Measurements from ENCODE around the gene TM4SF4. TPM values are rescaled to one million over a fixed set of nuclear protein-coding genes. Genes with fewer than 3 reads are reported as not detected.

Gene TM4SF4
- total RNA-seq, 1 experiment from 2014 or later = not detected

DNA sequence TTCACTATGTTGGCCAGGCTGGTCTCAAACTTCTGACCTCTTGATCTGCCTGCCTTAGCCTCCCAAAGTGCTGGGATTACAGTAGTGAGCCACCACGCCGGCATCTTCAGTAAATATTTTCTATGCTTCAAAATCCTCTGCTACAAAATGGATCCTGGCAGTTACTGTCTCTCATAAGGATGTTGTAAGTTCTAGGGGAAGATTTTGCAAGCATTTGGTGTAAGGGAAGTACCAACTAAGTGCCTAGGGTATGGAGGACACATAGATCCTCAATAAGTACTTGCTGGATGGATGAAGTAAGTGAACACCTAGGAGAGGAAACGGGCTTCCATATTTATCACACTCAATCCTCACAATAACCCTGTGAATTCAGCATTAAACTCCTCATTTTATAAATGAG, 6.6 kb downstream of the TM4SF4 start:
- H3K4me3 ChIP-seq = no peak overlapping the region
- no peaks in the 10 kb centered on the region for H3K27me3 ChIP-seq (replicated peaks)
- H3K27ac ChIP-seq = no peak overlapping the region
- no peaks in the 10 kb centered on the region for H3K36me3 ChIP-seq
- H3K4me1 ChIP-seq (replicated peaks) = peaks cover 5% of the 10 kb centered on the region; the same call in 1 of the 2 replicates
- H3K9me3 ChIP-seq (replicated peaks) = no peaks in the 10 kb centered on the region
- no peak for DNase-seq (ENCODE audit: low read depth in 1 of 2, low spot score in 2 of 2)

GRCh38 chr3:149481491-149481890, 7.0 kb downstream of the TM4SF4 start:
- no peak for DNase-seq (ENCODE audit: low read depth in 1 of 2, low spot score in 2 of 2)
- H3K4me3 ChIP-seq = no peak overlapping the region
- no peaks in the 10 kb centered on the region for H3K9me3 ChIP-seq (replicated peaks)
- no peak overlapping the region for H3K27ac ChIP-seq
- H3K36me3 ChIP-seq = no peaks in the 10 kb centered on the region
- H3K27me3 ChIP-seq (replicated peaks) = no peaks in the 10 kb centered on the region
- H3K4me1 ChIP-seq (replicated peaks) = peaks cover 5% of the 10 kb centered on the region; the same call in 1 of the 2 replicates

GRCh38 chr3:149486726-149487125, 12.2 kb downstream of the TM4SF4 start:
- no peaks in the 10 kb centered on the region for H3K9me3 ChIP-seq (replicated peaks)
- no peaks in the 10 kb centered on the region for H3K27me3 ChIP-seq (replicated peaks)
- H3K27ac ChIP-seq = no peak overlapping the region
- H3K4me1 ChIP-seq (replicated peaks) = peaks cover 5% of the 10 kb centered on the region; the same call in 1 of the 2 replicates
- no peak for DNase-seq (ENCODE audit: low read depth in 1 of 2, low spot score in 2 of 2)
- H3K36me3 ChIP-seq = no peaks in the 10 kb centered on the region
- no peak overlapping the region for H3K4me3 ChIP-seq

GRCh38 chr3:149487598-149488197, 13.2 kb downstream of the TM4SF4 start:
- Histone ChIP-seq H3K4me3 (no peak overlapping the region), H3K4me1 (replicated peaks) (peaks cover 5% of the 10 kb centered on the region; the same call in 1 of the 2 replicates), H3K36me3 (no peaks in the 10 kb centered on the region), H3K27me3 (replicated peaks) (no peaks in the 10 kb centered on the region), H3K27ac (no peak overlapping the region), H3K9me3 (replicated peaks) (no peaks in the 10 kb centered on the region)
- no peak for DNase-seq (ENCODE audit: low read depth in 1 of 2, low spot score in 2 of 2)

DNA sequence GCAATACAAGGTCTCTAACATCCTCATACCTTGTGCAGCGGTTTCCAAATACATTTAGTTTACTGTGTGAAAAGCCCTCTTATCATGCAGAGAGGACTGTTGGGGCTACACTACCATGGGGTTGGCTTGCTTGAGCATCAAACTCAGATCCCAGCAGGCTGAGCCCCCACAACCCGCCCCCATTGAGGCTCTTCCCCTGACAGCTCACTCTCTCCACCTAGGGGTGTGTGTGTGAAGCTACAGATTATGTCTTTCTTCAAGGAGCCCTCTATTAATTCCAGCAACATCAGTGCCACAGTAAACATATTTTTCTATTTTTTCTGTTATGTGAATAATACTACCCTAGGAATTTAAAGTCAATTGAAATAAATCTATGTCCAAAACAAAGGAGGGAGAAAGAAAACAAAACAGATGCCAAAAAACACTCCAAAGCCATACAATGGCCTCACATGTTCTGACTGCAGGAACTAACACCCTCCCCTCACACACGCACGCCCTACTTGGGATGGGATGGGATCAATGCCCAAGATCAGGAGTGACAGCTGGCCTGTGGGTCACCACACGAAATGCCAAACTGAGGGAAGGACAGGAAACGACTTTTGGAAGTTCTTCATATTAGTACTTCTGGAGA, 14.7 kb downstream of the TM4SF4 start:
- H3K9me3 ChIP-seq (replicated peaks) = no peaks in the 10 kb centered on the region
- H3K27ac ChIP-seq = no peak overlapping the region
- H3K4me1 ChIP-seq (replicated peaks) = peaks cover 5% of the 10 kb centered on the region; the same call in 1 of the 2 replicates
- H3K4me3 ChIP-seq = no peak overlapping the region
- no peak for DNase-seq (ENCODE audit: low read depth in 1 of 2, low spot score in 2 of 2)
- no peaks in the 10 kb centered on the region for H3K27me3 ChIP-seq (replicated peaks)
- H3K36me3 ChIP-seq = no peaks in the 10 kb centered on the region

DNA sequence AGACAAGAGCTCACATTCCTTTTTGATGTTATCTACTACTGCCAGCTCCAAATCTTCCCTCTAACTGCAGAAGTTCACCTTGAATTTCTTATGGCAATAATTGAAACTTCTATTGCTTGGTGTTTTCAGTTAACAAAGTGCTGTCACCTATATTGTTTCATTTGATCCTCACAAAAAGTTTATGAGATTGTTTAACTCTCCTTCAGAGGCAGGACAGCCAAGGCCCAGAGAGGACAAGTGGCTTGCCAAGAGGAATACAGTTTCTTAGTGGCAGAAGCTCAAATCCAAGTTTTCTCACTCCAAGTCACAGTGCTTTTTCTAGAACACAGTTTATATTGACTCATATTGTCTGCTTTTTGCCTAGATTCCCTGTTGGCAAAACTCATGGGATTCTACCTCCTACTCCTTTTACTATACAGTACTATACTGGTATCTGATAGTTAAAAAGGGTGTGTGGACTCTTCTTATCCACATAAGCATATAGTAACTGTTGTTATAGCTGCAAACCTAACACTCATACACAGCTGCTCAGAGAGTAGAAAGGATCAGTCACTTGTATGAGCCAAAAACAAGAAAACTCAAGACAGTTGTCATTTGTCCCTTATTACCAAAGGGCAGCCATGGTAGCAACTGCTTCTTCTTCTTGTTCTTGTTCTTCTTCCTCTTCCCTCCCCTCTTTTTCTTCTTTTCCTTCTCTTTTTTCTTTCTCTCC, 15.9 kb downstream of the TM4SF4 start:
- Histone ChIP-seq H3K9me3 (replicated peaks) (no peaks in the 10 kb centered on the region), H3K4me3 (no peak overlapping the region), H3K27me3 (replicated peaks) (no peaks in the 10 kb centered on the region), H3K4me1 (replicated peaks) (peaks cover 8% of the 10 kb centered on the region), H3K36me3 (no peaks in the 10 kb centered on the region), H3K27ac (no peak overlapping the region)
- no peak for DNase-seq (ENCODE audit: low read depth in 1 of 2, low spot score in 2 of 2)

DNA sequence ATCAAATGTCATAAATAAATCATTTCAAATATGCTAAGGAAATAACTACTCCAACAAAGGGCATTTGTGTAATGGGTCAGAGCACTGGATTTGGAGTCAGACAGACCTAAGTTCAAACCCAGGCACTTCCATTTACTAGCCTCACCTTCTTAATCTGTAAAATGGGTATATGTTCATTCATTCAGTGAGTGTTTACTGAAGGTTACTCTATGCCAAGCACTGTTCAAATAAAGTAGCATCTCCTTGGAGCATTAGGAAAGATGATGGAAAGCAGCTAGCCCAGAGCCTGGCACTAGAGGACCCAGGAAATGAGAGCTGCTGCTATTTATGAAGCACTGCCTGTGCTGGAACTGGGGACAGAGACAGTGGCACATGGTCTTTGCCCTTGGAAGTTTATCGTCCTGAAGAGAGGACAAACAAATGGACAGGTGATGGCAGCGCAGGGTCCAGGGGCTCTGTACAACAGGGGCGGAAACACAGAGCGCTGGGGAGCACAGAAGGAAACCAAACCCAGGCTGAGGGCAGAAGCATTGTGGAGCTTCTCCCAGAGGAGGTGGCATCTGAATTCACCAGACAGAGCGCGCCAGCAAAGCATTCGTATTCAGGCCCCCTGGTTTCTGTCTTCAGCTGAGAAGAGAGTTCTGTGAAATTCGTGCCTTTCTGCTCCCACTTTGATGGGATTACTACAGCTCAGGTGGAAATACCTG, 19.0 kb downstream of the TM4SF4 start:
- H3K4me1 ChIP-seq (replicated peaks) = peaks cover 7% of the 10 kb centered on the region
- DNase-seq (ENCODE audit: low read depth in 1 of 2, low spot score in 2 of 2) = no peak
- H3K27me3 ChIP-seq (replicated peaks) = no peaks in the 10 kb centered on the region
- H3K36me3 ChIP-seq = no peaks in the 10 kb centered on the region
- H3K9me3 ChIP-seq (replicated peaks) = no peaks in the 10 kb centered on the region
- no peak overlapping the region for H3K4me3 ChIP-seq
- H3K27ac ChIP-seq = no peak overlapping the region

GRCh38 chr3:149494022-149494758, 19.7 kb downstream of the TM4SF4 start:
- Histone ChIP-seq H3K27ac (no peak overlapping the region), H3K36me3 (no peaks in the 10 kb centered on the region), H3K9me3 (replicated peaks) (no peaks in the 10 kb centered on the region), H3K4me1 (replicated peaks) (peaks cover 7% of the 10 kb centered on the region), H3K27me3 (replicated peaks) (no peaks in the 10 kb centered on the region), H3K4me3 (no peak overlapping the region)
- peak; percentile 38 to 66 for DNase-seq (ENCODE audit: low read depth in 1 of 2, low spot score in 2 of 2)

DNA sequence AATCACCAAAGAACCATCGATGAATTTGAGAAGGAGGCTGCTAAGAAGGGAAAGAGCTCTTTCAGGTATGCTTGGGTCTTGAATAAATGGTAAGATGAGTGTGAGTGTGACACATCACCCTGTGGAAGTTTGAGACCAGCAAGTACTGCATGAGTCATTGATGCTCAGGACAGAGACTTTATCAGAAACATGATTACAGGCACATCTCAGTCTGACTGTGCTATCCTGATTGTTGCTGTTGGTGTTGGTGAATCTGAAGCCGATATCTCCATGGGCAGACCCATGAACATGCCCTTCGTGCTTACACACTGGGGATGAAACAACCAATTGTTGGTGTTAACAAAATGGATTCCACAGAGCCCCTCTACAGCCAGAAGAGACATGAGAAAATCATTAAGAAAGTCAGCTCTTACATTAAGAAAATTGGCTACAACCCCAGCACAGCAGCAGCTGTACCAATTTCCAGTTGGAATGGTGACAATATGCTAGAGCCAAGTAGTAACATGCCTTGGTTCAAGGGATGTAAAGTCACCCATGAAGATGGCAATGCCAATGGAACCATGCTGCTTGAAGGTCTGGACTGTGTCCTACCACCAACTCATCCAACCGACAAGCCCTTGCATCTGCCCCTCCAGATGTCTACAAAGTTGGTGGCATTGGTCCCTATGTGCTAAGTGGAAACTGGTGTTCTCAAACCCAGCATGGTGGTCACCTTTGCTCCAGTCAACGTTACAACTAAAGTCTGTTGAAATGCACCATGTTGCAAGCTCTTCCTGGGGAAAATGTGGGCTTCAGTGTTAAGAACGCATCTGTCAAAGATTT, 20.5 kb downstream of the TM4SF4 start:
- DNase-seq (ENCODE audit: low read depth in 1 of 2, low spot score in 2 of 2) = no peak
- Histone ChIP-seq H3K4me1 (replicated peaks) (peaks cover 7% of the 10 kb centered on the region), H3K36me3 (no peaks in the 10 kb centered on the region), H3K27me3 (replicated peaks) (no peaks in the 10 kb centered on the region), H3K4me3 (no peak overlapping the region), H3K27ac (no peak overlapping the region), H3K9me3 (replicated peaks) (no peaks in the 10 kb centered on the region)

- H3K4me1 ChIP-seq (replicated peaks) = peaks cover 7% of the 10 kb centered on the region
- H3K4me3 ChIP-seq = no peak overlapping the region
- no peaks in the 10 kb centered on the region for H3K27me3 ChIP-seq (replicated peaks)
- no peak for DNase-seq (ENCODE audit: low read depth in 1 of 2, low spot score in 2 of 2)
- no peaks in the 10 kb centered on the region for H3K36me3 ChIP-seq
- no peak overlapping the region for H3K27ac ChIP-seq
- H3K9me3 ChIP-seq (replicated peaks) = no peaks in the 10 kb centered on the region
Measured at GRCh38 chr3:149495581-149496125, 21.2 kb downstream of the TM4SF4 start.

- DNase-seq (ENCODE audit: low read depth in 1 of 2, low spot score in 2 of 2) = no peak
- Histone ChIP-seq H3K27me3 (replicated peaks) (no peaks in the 10 kb centered on the region), H3K36me3 (no peaks in the 10 kb centered on the region), H3K27ac (no peak overlapping the region), H3K4me1 (replicated peaks) (peaks cover 16% of the 10 kb centered on the region), H3K4me3 (no peak overlapping the region), H3K9me3 (replicated peaks) (no peaks in the 10 kb centered on the region)
Measured at GRCh38 chr3:149496891-149497290, 22.4 kb downstream of the TM4SF4 start.

GRCh38 chr3:149497966-149498670, 23.6 kb downstream of the TM4SF4 start:
- Histone ChIP-seq H3K9me3 (replicated peaks) (no peaks in the 10 kb centered on the region), H3K27ac (no peak overlapping the region), H3K27me3 (replicated peaks) (no peaks in the 10 kb centered on the region), H3K4me1 (replicated peaks) (peaks cover 18% of the 10 kb centered on the region), H3K36me3 (no peaks in the 10 kb centered on the region), H3K4me3 (no peak overlapping the region)
- no peak for DNase-seq (ENCODE audit: low read depth in 1 of 2, low spot score in 2 of 2)
